Type B pancreatic cell (in vitro differentiated cells): Measurements from ENCODE around the gene NSFL1C. TPM values are rescaled to one million over a fixed set of nuclear protein-coding genes. Genes with fewer than 3 reads are reported as not detected.
A peak's percentile ranks its signal among the peaks of the same experiment; 100 is the strongest.

ENCODE experiments used
- DNase-seq: peaks from one replicate; pipeline ENCODE4 v3.0.0; 2021; ENCODE audit warnings: mixed read lengths; ENCODE audit not compliant: unreplicated experiment; ENCODE audit errors: extremely low spot score
- H3K27ac Mint-ChIP-seq: 2 replicates; pipeline ENCODE4 v1.8.0; 2021; ENCODE audit warnings: mild to moderate bottlenecking, mixed read lengths
- H3K27me3 Mint-ChIP-seq: 2 replicates; pipeline ENCODE4 v1.8.0; 2021; ENCODE audit warnings: mixed read lengths
- H3K36me3 Mint-ChIP-seq: 2 replicates; pipeline ENCODE4 v1.8.0; 2021; ENCODE audit warnings: mixed read lengths
- H3K4me1 Mint-ChIP-seq: one replicate; pipeline ENCODE4 v1.8.0; 2021; ENCODE audit warnings: mixed read lengths; ENCODE audit not compliant: unreplicated experiment
- H3K4me3 Mint-ChIP-seq: 2 replicates; pipeline ENCODE4 v1.8.0; 2021; ENCODE audit warnings: mild to moderate bottlenecking, mixed read lengths
- H3K9me3 Mint-ChIP-seq: 2 replicates; pipeline ENCODE4 v1.8.0; 2021; ENCODE audit warnings: mixed read lengths
- total RNA-seq: library from RNA; stranded (reverse); gene quantifications from 2 replicates; pipeline ENCODE4 v1.2.1, GENCODE V29; 2021; ENCODE audit warnings: low replicate concordance
- TF ChIP-seq, protein P1 (sequence below): fragments of 200-600 bp; sonication (generic); conservative IDR thresholded peaks from 2 replicates; pipeline ENCODE4 v1.5.0; 2021; ENCODE audit warnings: antibody characterized with exemption, mild to moderate bottlenecking

The NSFL1C gene
- total RNA-seq, 1 donor from 2014 or later: 81.0 TPM

- no peak for DNase-seq
- Mint-ChIP-seq H3K4me1 (peaks cover 4% of the 10 kb centered on the region), H3K27me3 (peaks cover 13% of the 10 kb centered on the region), H3K4me3 (no peak overlapping the region), H3K9me3 (no peaks in the 10 kb centered on the region), H3K36me3 (no peaks in the 10 kb centered on the region), H3K27ac (no peak overlapping the region)
- TF ChIP-seq, protein P1, sequence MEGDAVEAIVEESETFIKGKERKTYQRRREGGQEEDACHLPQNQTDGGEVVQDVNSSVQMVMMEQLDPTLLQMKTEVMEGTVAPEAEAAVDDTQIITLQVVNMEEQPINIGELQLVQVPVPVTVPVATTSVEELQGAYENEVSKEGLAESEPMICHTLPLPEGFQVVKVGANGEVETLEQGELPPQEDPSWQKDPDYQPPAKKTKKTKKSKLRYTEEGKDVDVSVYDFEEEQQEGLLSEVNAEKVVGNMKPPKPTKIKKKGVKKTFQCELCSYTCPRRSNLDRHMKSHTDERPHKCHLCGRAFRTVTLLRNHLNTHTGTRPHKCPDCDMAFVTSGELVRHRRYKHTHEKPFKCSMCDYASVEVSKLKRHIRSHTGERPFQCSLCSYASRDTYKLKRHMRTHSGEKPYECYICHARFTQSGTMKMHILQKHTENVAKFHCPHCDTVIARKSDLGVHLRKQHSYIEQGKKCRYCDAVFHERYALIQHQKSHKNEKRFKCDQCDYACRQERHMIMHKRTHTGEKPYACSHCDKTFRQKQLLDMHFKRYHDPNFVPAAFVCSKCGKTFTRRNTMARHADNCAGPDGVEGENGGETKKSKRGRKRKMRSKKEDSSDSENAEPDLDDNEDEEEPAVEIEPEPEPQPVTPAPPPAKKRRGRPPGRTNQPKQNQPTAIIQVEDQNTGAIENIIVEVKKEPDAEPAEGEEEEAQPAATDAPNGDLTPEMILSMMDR: no peak
Observed at GRCh38 chr20:1426231-1426849, 40.3 kb downstream of the NSFL1C start.

GRCh38 chr20:1424336-1424735 is 42.3 kb downstream of the NSFL1C start:
- Mint-ChIP-seq H3K4me3 (no peak overlapping the region), H3K4me1 (peaks cover 4% of the 10 kb centered on the region), H3K36me3 (no peaks in the 10 kb centered on the region), H3K27me3 (peaks cover 14% of the 10 kb centered on the region), H3K27ac (no peak overlapping the region), H3K9me3 (no peaks in the 10 kb centered on the region)
- TF ChIP-seq, protein P1: no peak
- DNase-seq: no peak

GRCh38 chr20:1423625-1424106 is 43.0 kb downstream of the NSFL1C start:
- Mint-ChIP-seq H3K9me3 (no peaks in the 10 kb centered on the region), H3K4me1 (peaks cover 4% of the 10 kb centered on the region), H3K27me3 (peaks cover 18% of the 10 kb centered on the region), H3K36me3 (no peaks in the 10 kb centered on the region), H3K27ac (no peak overlapping the region), H3K4me3 (no peak overlapping the region)
- no peak for DNase-seq
- TF ChIP-seq, protein P1: peak; percentile 52

GRCh38 chr20:1423206-1423605 is 43.4 kb downstream of the NSFL1C start:
- TF ChIP-seq, protein P1: no peak
- no peak overlapping the region for H3K4me3 Mint-ChIP-seq
- no peak for DNase-seq
- no peaks in the 10 kb centered on the region for H3K9me3 Mint-ChIP-seq
- no peaks in the 10 kb centered on the region for H3K36me3 Mint-ChIP-seq
- no peak overlapping the region for H3K27ac Mint-ChIP-seq
- peaks cover 19% of the 10 kb centered on the region for H3K27me3 Mint-ChIP-seq
- peaks cover 4% of the 10 kb centered on the region for H3K4me1 Mint-ChIP-seq

DNA sequence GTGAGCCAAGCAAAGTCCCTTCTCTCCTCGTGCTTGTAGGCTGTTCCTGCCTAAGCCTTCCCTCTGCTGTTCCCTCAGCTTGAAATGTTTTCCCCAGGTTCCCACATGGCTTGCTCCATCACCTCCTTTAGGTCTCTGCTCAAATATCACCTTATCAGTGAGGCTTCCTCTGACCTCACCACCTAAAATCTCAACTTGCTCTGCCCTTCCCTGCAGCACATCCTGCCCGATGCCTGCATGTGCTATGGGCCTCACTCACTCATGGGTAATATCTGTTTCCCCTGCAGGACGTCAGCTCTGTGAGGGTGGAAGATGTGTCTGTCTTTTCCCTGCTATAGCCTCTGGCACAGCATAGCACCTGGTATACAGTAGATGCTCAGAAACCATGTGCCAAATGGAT is 43.9 kb downstream of the NSFL1C start:
- Mint-ChIP-seq H3K4me1 (peaks cover under 1% of the 10 kb centered on the region), H3K36me3 (no peaks in the 10 kb centered on the region), H3K9me3 (no peaks in the 10 kb centered on the region), H3K4me3 (no peak overlapping the region), H3K27ac (no peak overlapping the region), H3K27me3 (peaks cover 22% of the 10 kb centered on the region)
- TF ChIP-seq, protein P1: no peak
- no peak for DNase-seq
